Measurements from ENCODE around the gene CXXC5.

DNA sequence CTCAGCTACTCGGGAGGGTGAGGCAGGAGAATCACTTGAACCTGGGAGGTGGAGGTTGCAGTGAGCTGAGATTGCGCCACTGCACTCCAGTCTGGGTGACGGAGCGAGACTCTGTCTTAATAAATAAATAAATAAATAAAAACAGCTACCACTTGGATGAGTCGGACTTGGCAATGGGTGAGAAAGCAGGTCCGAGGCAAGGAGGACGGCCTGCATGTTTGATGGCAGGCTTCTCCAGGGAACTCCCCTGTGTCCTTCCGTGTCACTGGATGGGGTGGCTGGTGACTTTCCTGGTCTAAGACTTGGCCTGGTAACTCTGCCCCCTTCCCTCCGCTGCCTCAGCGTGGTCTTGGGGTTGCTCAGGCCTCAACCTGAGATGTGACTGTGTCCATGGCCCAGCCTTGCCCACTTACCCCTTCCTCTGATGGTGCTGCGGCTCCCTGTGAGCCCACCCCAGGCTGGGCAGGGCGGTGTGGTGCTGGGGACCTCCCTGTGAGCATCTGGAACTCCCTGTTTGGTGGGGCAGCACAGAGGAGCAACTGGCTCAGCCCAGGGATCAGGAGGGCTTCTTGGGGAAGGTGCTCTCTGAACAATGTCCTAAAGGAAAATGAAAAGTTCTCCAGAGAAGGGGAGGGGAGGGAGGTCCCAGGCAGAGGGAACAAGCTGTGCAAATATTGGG is 85.0 kb downstream of the CXXC5 start:
- TF ChIP-seq, protein P1, sequence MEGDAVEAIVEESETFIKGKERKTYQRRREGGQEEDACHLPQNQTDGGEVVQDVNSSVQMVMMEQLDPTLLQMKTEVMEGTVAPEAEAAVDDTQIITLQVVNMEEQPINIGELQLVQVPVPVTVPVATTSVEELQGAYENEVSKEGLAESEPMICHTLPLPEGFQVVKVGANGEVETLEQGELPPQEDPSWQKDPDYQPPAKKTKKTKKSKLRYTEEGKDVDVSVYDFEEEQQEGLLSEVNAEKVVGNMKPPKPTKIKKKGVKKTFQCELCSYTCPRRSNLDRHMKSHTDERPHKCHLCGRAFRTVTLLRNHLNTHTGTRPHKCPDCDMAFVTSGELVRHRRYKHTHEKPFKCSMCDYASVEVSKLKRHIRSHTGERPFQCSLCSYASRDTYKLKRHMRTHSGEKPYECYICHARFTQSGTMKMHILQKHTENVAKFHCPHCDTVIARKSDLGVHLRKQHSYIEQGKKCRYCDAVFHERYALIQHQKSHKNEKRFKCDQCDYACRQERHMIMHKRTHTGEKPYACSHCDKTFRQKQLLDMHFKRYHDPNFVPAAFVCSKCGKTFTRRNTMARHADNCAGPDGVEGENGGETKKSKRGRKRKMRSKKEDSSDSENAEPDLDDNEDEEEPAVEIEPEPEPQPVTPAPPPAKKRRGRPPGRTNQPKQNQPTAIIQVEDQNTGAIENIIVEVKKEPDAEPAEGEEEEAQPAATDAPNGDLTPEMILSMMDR (conservative IDR thresholded peaks at IDR 0.05; ENCODE audit: low read depth, low read length): no peak
- TF ChIP-seq EZH2 (IDR thresholded peaks at IDR 0.05; ENCODE audit: borderline replicate concordance, low read depth, low read length, poor library complexity, severe bottlenecking): no peak
